Choroid plexus epithelial cell (primary cell): ENCODE results near the gene ASIP.
A peak's percentile ranks its signal among the peaks of the same experiment; 100 is the strongest.
"Not testable (repeated sequence)": the region's sequence is repeated elsewhere in the genome, so short reads cannot be mapped to it uniquely, and the experiment has no call there.

Experiments used
- DNase-seq: peaks from one replicate; pipeline ENCODE4 v3.0.0-alpha.2; 2010; ENCODE audit warnings: low read depth
- H3K4me3 ChIP-seq: 2 replicates; pipeline ENCODE4 v1.5.1; 2011; ENCODE audit warnings: low read depth, mild to moderate bottlenecking, control low read depth, low read length, moderate library complexity
- TF ChIP-seq, protein P1 (sequence below): conservative IDR thresholded peaks from 2 replicates; pipeline ENCODE4 v1.5.1; 2011; ENCODE audit warnings: low read depth, mild to moderate bottlenecking, control low read depth, inconsistent platforms, low read length, moderate library complexity

The ASIP gene

DNA sequence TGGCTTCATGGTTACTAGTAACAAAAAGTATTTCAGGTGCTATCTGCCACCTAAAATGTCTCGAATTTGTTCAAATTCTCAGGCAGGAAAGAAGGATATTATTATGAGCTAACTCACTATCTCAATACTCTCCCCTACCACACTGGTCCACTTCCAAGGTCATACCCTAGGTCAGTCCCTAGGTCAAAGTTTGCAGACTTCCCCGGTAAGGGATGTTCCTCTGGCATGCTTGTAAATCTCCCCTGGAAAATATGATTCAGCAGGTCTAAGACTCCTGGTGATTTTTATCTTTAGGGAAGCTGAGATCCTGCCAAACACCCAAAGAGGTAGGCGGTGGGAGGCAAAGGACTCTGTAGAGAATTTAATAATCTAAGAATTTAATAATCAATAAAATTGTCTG, 55.2 kb downstream of the ASIP start:
- H3K4me3 ChIP-seq: no peak overlapping the region
- TF ChIP-seq, protein P1, sequence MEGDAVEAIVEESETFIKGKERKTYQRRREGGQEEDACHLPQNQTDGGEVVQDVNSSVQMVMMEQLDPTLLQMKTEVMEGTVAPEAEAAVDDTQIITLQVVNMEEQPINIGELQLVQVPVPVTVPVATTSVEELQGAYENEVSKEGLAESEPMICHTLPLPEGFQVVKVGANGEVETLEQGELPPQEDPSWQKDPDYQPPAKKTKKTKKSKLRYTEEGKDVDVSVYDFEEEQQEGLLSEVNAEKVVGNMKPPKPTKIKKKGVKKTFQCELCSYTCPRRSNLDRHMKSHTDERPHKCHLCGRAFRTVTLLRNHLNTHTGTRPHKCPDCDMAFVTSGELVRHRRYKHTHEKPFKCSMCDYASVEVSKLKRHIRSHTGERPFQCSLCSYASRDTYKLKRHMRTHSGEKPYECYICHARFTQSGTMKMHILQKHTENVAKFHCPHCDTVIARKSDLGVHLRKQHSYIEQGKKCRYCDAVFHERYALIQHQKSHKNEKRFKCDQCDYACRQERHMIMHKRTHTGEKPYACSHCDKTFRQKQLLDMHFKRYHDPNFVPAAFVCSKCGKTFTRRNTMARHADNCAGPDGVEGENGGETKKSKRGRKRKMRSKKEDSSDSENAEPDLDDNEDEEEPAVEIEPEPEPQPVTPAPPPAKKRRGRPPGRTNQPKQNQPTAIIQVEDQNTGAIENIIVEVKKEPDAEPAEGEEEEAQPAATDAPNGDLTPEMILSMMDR: no peak

GRCh38 chr20:34298294-34298784, 57.1 kb downstream of the ASIP start:
- H3K4me3 ChIP-seq: not testable (repeated sequence)
- TF ChIP-seq, protein P1: peak; percentile 33

More for the DNA sequence above, 55.2 kb downstream of the ASIP start:
- DNase-seq: no peak

GRCh38 chr20:34299556-34300255, 58.5 kb downstream of the ASIP start:
- no peak for DNase-seq

More at GRCh38 chr20:34298294-34298784, 57.1 kb downstream of the ASIP start:
- not testable (repeated sequence) for DNase-seq

GRCh38 chr20:34300256-34300806, 59.1 kb downstream of the ASIP start:
- TF ChIP-seq, protein P1: no peak
- DNase-seq: peak; percentile 30
- H3K4me3 ChIP-seq: no peak overlapping the region

More at GRCh38 chr20:34299556-34300255, 58.5 kb downstream of the ASIP start:
- TF ChIP-seq, protein P1: no peak
- H3K4me3 ChIP-seq: no peak overlapping the region

DNA sequence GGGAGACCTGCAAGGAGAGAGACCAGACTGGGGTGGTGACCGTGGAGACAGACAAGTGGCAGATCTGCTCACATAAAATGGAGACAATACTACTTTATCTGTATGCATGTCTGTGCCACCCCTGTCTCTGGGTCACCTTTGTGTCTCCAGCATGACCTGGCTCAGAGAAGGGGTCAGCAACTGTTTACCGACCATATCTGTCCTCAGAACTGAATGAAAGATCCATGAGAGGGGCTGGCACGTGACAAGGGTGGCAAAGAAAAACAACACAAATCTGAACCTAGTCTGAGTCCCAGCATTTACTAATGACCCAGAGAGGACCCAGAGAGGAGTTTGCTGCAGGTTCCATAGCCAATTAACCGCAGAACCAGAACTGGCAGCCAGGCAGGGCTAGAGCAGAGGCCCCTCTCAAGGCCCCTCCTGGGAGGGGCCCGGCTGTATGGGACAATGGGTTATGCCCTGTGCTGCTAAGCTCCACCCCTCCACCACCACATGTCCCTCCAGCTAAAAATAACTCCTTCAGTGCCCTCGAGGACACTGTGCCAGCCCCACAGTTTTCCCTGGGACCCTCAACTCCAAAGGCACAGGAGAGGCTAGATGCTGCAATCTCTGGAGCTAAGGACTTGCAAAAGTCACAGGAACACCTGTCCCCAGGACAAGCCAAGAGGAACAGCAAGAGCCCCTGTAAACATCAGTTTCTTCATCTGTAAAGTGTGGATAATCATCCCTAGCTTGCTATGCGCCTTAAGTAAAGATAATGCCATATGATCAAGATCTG, 59.8 kb downstream of the ASIP start:
- no peak overlapping the region for H3K4me3 ChIP-seq
- TF ChIP-seq, protein P1: no peak
- no peak for DNase-seq

GRCh38 chr20:34301587-34302311, 60.5 kb downstream of the ASIP start:
- no peak for DNase-seq
- TF ChIP-seq, protein P1: no peak

More at GRCh38 chr20:34301587-34302311, 60.5 kb downstream of the ASIP start:
- H3K4me3 ChIP-seq: peak overlapping the region; percentile 92
